AG09309 (cell line): ENCODE data around the gene ZCCHC8.
"Not testable (repeated sequence)": the region's sequence is repeated elsewhere in the genome, so short reads cannot be mapped to it uniquely, and the experiment has no call there.

Source experiments
- DNase-seq: peaks from one replicate; pipeline ENCODE4 v3.0.0-alpha.2; 2010; ENCODE audit warnings: low read depth
- H3K4me3 ChIP-seq: 2 replicates; pipeline ENCODE4 v1.5.1; 2011; ENCODE audit warnings: mild to moderate bottlenecking, low read depth, low read length, moderate library complexity; ENCODE audit not compliant: control insufficient read depth
- CTCF ChIP-seq: IDR thresholded peaks from 2 replicates; pipeline ENCODE4 v1.5.1; 2011; ENCODE audit warnings: mild to moderate bottlenecking, low read depth, low read length, inconsistent platforms; ENCODE audit not compliant: insufficient read depth, control insufficient read depth; ENCODE audit errors: missing control alignments

Gene ZCCHC8

GRCh38 chr12:122513660-122514059, 12.9 kb upstream of the ZCCHC8 start:
- H3K4me3 ChIP-seq: no peak overlapping the region
- TF ChIP-seq CTCF: no peak
- no peak for DNase-seq

- not testable (repeated sequence) for DNase-seq, H3K4me3 ChIP-seq
These were observed 12.3 kb upstream of the ZCCHC8 start for GRCh38 chr12:122513028-122513427.

- TF ChIP-seq CTCF: no peak
- no peak for DNase-seq
- no peak overlapping the region for H3K4me3 ChIP-seq
These were observed 7.4 kb upstream of the ZCCHC8 start for GRCh38 chr12:122508163-122508562.

GRCh38 chr12:122506393-122506938, 5.7 kb upstream of the ZCCHC8 start:
- no peak for TF ChIP-seq CTCF

GRCh38 chr12:122505419-122506051, 4.8 kb upstream of the ZCCHC8 start:
- TF ChIP-seq CTCF: no peak
- H3K4me3 ChIP-seq: no peak overlapping the region
- no peak for DNase-seq

More at GRCh38 chr12:122506393-122506938, 5.7 kb upstream of the ZCCHC8 start:
- H3K4me3 ChIP-seq: no peak overlapping the region
- DNase-seq: no peak

GRCh38 chr12:122503783-122504590, 3.3 kb upstream of the ZCCHC8 start:
- DNase-seq: no peak
- no peak for TF ChIP-seq CTCF
- H3K4me3 ChIP-seq: no peak overlapping the region

- H3K4me3 ChIP-seq: no peak overlapping the region
- DNase-seq: no peak
- TF ChIP-seq CTCF: no peak
These were observed 2.5 kb upstream of the ZCCHC8 start for GRCh38 chr12:122503147-122503751.
